ENCODE data around the gene LAPTM5.
"Not testable (repeated sequence)": the region's sequence is repeated elsewhere in the genome, so short reads cannot be mapped to it uniquely, and the experiment has no call there.

Gene LAPTM5, protein sequence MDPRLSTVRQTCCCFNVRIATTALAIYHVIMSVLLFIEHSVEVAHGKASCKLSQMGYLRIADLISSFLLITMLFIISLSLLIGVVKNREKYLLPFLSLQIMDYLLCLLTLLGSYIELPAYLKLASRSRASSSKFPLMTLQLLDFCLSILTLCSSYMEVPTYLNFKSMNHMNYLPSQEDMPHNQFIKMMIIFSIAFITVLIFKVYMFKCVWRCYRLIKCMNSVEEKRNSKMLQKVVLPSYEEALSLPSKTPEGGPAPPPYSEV

DNA sequence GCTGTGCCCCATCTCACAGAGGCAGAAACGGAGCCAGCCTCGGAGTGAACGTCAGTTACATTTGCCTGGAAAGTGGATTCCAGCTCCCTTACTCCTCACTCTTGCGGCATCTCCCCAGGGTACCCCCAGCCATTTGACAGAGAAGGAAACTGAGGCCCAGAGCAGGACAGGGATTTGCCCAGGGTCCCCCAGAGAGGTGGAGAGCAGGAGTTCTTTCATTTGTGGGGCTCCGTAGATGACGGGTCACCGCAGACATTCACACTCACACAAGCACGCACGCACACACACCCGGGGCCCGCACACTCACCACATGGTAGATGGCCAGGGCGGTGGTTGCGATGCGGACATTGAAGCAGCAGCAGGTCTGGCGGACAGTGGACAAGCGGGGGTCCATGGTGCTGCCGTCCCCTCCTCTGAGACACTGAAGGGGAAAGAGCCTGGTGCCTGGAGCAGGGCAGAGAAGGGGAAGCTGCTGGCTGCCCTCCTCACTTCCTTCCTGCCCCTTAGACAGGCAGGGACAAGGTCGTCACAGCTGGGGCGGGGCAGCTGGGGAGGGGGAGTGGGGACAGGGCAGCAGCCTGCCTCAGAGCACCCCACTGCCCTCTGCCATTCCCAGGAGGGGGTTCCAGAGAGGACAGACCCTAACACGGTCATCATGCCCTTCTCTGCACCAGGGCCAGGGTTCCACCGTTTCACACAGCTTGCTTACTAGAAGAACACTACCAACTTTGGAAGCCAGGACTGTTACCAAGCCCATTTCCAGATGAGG, at the start of gene LAPTM5:
TSS of gene LAPTM5 (minus strand) at position 423 of the 769 bp plus-strand sequence. CDS start at position 394, 29 bp downstream.
- DNase-seq (ENCODE audit: low read depth in 2 of 2): no peak

DNA sequence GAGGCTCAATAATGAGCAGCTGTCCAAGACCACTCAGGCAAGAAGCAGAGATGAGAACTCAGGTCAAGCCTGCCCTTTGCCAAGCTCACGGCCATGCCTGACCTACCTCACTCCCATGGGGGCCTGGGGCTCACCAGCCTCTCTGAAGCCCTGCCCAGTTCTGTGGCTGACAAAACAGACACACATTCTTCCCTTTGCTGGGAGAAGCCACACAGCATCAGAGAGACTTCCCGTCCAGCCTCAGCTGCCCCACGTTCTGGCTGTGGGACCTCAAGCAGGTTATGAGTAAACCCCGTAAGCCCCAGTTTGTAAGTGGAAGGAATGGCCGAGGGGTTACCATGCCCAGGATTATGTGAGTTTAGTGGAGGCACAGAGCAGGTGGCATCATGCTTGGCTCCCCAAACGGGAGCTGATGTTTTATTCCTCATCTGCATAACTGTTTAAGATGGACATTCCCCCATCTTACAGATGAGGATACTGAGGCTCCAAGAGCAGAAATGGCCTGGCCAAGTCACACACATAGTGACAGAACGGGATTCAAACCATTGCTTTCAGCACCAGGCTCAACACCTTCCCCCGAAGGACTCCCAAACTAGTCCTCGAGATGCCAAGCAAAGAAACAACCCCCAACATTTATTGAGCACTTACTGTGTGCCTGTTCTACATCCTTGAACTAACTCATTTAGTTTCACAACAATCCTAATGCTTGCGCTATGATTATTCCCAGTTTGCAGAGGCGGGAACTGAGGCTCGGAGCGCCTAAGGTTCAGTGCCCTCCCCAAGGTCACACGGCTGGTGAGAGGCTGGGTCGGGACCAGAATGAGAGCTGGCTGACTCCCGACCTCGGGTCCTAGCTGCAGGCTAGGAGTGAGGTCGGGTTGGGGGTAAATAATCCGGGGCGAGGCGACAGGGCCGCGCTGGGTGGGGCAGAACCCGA, 49.1 kb upstream of the LAPTM5 start:
- DNase-seq (ENCODE audit: low read depth in 2 of 2): no peak

DNA sequence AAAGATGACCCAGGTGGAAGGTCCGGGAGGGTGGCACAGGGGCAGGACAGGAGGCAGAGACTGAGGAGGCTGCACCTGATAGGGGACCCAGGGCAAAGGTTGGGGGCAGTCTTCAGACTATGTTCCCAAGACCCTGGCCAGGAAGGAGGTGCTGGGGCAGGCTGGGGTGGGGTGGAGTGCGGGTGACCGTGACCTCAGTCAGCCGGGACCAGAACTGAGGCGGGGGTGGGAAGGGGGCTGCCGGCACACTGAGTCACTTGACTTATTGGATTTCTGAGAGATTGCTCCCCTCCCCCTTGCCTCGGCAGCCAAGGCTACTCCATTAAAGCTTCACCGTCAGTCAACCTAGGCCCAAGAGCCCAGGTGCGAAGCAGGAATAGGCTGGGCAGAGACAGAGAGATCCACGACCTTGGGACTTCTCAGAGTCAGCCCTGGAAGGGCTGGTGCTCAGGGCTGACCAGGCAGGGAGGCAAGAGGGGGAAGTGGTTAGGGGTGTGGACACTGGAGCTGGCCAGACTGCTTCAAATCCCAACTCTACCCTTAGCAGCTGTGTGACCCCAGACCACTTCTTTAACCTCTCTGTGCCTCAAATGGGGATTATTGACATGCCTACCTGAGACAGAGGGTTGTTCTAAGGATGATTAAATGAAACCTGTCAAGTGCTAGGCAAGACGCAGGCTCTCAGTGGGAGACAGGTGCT, 47.9 kb upstream of the LAPTM5 start:
- DNase-seq (ENCODE audit: low read depth in 2 of 2): no peak

DNA sequence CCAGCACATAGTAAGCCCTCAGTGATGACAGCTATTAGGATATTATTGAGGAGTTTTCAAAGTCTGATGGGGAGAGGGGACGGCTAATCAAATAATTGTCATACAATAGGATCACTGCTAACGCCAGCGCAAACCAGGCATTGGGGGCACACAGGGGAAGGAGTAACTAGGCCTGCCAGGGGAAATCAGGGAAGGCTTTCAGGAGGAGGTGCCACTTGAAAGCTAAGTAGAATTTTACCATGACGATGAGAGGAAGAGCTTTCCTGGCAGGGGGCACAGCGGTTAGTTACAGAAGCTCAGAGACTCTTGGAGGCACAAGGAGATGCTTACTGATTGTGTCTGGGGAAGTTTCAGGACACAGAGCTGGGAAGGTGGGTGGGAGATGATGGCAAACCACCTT, 47.2 kb upstream of the LAPTM5 start:
- no peak for DNase-seq (ENCODE audit: low read depth in 2 of 2)

DNA sequence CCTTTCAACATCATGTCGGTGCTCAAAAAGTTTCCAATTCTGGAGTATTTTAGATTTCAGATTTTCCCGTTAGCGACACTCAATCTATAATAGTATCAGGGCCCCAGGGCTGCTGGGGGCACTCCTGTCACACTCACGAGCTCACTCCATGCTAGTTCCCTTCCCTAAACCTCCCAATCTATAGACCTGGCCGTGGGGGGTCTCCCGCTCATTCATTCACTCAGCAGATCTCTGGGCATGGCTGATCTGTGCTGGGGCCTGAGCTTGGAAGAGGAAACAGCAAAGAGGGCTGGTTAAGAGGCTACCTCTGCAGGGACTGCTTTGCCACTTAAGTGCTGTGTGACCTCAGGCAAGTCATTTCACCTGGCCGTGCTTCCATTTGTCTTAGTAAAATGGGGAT, 46.8 kb upstream of the LAPTM5 start:
- no peak for DNase-seq (ENCODE audit: low read depth in 2 of 2)

DNA sequence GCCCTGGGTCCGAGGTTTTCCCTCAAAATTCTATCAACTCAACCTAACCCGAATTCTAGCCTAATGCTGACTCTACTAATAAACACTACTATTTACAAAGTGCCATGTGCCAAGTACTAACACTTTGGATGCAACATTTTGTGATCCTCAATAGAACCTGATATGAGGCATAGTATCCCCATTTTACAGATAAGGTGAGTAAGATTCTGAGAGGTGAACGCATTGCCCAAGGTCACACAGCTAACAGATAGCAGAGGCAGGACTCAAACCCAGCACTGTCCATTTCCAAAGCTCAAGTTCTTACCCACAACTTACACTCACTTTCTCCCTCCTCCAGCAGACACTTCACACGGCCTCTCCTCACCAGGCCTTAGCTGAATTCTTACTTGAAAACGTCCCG, 46.0 kb upstream of the LAPTM5 start:
- no peak for DNase-seq (ENCODE audit: low read depth in 2 of 2)

DNA sequence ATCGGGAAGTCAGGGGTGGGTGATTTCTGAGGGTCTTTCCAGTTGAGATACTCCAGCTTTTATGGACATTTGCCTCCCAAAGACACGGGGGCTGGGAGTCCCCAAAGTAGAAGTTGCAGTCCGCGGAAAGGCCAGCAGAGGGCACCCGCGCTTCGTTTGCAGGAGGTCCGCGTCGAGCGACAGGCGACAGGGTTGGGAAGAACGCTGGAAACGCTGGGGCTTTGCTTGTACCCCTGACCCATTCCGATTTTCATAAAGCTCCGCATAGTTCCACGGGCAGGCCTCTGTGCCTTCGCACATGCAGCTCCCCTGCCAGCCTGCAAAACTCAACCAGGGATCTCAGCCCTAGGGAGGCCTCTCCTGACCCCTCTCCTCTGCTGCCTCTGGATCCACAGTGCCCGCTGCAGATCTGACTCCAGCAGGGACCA, 44.2 kb upstream of the LAPTM5 start:
- DNase-seq (ENCODE audit: low read depth in 2 of 2): peak; percentile 70 to 79

DNA sequence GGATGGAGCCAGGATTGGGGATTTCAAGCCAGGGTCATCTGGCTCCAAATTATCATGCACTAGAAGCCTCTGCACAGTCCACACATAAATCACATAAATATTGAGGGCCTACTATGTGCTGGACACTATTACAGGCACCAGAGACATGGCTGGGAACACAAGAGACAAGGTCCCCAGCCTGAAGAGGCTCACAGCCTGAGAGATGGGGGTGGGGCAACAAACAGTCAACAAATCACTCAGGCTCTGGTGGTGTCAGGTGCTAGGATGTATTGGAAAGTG, 41.6 kb upstream of the LAPTM5 start:
- DNase-seq (ENCODE audit: low read depth in 2 of 2): no peak

DNA sequence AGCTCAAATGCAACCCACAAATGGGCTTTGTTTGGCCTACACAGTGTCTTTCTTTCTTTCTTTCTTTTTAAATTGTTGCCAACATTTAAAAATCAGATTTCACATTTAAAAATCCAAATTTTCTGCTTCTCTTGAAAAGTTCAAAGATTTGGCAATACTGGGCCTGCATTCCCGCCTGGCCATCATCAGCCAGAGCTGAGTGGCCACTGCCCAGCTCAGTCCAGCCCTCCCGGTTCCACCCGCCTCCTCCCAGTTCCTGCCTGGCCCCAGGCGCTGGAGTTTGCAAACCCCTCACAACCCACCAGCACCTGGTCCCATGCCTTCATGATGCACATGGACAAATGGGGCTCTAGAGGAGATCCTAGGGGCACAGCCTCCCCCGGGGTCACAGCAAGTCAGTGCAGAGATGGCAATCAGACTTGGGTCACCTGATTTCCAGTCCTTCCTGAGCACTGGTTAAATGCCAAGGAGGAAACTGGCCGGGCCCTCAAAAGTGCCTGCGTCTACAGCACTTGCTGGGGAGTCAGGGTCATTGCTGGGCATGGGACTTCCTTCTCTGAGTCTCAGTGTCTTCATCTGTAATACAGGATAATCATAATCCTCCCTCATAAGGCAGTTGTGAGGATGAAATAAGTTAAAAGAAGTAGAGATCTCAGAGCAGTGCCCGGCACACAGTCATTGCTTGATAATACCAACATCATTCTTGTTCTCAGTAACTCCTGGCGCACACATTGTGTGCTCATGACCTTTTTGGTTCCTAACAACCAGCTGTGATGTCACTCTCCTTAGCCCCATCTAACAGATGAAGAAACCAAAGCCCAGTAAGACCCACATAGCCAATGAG, 41.0 kb upstream of the LAPTM5 start:
- DNase-seq (ENCODE audit: low read depth in 2 of 2): no peak

DNA sequence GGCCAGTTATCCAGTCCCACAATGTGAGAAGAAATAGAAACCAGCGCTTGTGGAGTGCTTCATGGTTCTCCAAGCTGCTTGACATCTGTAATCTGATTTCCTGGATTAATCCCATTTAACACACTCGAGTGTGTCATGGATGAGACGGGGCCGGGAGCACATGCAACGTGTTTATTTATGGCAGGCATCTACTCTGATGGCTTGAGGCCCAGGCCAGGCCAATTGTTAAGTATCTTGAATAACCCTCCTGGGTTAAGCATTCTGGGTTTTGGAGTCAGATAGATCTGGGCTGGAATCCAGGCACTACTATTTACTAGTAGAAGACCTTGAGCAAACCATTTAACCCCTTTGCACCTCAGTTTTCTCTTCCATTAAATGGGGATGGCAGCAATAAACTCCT, 37.5 kb upstream of the LAPTM5 start:
- no peak for DNase-seq (ENCODE audit: low read depth in 2 of 2)

DNA sequence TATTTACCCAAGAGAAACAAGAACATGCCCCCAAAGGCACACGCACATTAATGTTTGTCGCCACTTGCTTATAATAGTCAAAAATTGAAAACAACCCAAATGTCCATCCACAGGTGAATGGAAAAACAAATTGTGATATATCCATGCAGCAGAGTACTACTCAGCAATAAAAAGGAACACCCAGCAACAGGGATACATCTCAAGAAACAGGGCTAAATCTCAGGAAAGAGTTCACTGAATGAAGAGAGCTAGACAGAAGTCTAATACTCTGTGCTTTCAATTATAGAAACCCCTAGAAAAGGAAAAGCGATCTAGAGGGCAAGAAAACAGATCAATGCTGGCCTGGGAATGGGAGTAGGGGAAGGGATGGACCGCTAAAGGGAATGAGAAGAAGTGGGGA, 36.7 kb upstream of the LAPTM5 start:
- DNase-seq (ENCODE audit: low read depth in 2 of 2): no peak

DNA sequence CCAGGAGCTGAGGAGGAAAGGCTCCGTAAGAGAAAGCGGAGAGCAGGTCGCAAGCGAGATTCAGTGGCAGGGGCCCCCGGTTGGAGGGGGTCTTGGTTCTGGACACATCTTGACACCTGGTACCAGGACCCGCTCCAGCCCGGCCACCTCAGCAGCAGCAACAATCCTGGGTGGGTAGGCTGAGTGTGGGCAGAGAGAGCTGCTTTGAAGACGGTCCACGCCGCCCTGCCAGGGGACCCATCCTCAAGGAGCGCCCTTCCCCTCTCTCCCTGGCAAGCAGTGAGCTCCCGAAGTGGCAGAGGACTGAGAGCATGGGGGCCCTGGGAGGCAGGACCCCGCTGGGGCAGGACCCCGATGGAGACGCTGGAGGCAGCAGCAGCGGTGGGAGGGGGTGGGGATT, 35.6 kb upstream of the LAPTM5 start:
- DNase-seq (ENCODE audit: low read depth in 2 of 2): no peak

DNA sequence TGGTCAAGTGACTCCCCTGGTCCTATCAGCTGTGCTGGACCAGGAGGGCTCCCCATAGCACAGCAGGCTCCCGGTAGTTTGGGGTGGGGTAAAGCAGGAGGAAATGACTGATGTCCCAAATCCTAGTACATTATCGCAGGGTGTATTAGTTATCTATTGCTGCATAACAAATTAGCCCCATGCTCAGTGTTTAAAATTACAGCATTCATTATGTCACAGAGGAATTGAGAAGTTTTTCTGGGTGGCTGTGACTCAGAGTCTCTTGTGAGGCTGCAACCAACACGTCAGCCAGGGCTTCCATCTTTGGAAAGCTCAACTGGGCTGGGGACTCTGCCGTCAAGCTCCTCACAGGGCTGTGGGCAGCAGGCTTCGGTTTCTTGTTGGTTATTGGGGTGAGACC, 34.3 kb upstream of the LAPTM5 start:
- no peak for DNase-seq (ENCODE audit: low read depth in 2 of 2)

DNA sequence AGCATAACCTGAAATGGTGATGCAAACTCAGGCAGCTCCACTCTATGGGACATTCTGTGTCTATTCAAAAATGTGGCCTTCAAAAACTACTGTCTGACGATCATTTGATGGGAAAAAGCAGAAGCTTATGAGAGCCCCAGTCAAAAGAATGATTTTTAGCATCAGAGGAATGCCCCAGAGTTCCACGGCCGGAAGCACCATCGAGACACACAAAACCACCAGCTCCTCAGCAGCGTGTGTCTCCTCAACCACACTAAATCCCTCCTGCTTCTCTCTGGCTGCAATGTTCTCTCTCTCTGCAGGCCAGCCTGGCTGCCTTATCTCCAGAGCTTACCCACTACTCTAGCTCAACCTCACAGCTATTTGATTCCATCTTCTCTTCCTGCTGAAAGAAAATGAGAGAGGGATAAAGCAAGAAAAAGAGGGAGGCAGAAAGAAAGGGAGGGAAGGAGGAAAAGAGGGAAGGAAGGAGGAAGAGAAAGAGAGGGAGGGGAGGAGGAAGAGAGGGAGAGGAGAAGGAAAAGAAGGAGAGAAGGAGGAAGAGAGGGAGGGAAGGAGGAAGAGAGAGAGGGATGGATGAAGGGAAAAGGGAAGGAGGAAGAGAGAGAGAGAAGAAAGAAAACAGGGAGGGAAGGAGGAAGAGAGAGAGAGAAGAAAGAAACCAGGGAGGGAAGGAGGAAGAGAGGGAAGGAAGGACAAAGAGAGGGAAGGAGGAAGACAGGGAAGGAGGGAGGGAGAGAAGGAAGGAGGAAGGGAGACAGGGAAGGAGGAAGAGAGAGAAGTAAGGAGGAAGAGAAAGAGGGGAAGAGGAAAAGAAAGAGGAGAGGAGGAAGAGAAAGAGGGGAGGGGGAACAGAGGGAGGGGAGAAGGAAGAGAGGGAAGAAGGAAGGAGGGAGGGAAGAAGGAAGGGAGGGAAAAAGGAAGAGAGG, 33.5 kb upstream of the LAPTM5 start:
- no peak for DNase-seq (ENCODE audit: low read depth in 2 of 2)

DNA sequence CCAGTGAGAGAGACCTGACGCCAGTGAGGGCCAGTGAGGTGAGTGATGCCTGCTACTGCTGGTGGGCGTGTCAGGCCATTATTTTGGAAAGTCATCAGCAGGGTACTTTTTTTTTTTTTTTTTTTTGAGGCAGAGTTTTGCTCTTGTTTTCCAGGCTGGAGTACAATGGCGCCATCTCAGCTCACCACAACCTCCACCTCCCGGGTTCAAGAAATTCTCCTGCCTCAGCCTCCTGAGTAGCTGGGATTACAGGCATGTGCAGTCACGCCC, 32.6 kb upstream of the LAPTM5 start:
- not testable (repeated sequence) for DNase-seq (ENCODE audit: low read depth in 2 of 2)

DNA sequence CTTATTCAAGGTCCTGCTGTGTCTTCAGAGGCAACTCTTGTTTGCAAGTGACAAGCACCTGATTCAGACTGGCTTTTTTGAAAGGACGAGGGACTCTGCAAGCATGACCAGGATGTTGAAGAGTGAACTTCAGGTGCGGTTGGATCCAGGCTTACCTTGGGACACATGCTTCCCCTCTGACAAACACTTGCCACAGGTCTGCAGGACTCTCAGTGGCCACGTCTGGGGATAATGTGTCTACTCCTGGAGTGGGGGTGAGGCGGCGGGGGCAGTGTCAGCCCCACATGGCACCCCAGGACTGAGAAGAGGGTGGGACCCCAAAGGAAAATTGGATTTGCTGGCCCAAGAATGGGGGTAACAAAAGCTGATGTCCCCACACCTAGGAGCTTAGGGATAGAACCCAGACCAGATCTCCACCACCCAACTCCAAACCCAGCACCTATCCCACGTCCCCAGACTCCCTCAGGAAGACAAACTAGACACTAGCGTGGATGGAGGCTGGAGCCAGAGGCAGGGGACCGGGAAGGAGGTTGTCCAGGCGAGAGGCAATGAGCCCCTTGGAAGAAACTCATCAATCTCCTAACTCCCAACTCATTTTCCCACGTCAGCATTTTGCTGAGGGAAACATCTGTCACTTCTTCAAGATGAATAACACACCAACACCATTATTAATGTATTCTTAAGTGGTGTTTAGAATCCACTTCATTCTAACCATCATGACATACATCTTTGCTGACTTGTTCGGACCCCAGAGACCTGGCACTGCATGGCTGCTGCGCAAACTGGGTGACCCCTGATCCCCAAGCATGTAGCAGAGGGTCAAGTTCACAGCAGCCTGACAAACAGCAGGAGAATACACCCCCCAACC, 32.0 kb upstream of the LAPTM5 start:
- DNase-seq (ENCODE audit: low read depth in 2 of 2): no peak

DNA sequence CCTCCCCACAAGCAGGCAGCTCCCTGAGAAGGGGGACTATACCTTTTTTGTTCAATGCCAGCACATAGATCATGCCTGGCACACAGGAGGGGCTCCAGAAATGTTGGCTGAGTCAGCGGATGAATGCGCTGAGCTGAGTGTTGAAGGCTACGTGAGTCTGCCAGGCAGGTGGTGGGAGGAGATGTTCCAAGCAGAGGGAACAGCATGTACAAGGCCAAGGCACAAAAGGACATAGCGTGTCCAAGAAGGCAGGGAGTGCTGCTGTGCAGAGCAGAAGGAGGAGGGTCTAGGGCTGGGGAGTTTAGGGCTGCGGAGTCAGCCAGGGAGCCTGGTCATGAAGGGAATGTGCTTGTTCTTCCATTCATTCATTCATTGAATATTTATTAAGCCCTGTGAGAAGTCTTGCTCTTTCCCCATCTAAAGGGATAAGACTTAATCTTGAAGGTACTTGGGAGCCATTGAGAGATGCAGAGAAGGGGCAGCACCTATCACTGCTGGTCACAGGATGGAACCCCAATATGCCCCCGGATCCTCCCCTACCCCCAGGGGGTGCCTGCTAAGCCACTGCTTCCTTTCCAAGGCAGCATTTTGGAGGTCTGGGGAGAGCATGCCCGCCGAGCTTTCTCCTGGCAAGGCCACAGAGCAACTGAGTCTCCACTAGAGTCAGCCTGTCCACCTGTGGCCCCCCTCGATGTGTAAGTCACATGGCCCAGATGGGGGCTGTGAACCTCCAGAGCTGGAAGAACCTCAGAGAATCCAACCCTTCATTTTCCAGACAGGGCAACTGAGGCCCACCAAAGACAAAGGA, 31.2 kb upstream of the LAPTM5 start:
- no peak for DNase-seq (ENCODE audit: low read depth in 2 of 2)

DNA sequence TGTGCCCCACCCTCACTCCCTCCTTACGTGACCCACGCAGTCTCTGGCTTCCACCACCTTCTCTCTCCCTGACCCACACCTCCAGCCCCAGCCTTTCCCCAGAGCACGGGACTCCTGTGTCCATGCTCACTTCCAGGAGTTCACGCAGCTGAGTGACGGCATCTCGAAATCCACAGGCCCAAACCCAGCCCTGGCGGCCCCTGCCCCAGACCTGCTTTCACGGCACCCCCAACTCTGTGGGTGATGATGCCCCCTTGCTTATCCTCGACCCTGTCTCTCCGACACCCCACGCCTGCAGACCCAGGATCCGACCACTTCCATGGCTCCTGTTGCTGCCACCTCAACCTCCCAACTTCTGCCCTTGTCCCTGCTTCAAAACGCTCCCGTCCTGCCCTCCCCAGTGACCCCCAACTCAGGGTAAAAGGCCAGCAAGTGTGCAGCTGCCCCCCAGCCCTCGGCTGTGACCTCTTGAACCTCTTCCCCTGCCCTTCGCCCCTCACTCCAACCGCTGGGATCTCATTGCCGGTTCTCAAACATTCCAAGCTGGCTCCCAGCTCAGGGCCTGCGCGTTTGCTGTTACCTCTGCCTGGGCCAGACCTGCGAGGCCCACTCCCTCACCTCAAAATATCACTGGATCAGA, 30.4 kb upstream of the LAPTM5 start:
- no peak for DNase-seq (ENCODE audit: low read depth in 2 of 2)
